PC-9 (cell line): ENCODE results near the gene MIA.

Experiments
- CTCF ChIP-seq: fragments of 200-600 bp; sonication (generic); conservative IDR thresholded peaks from 2 replicates; pipeline ENCODE4 v1.6.1; 2017; ENCODE audit warnings: mixed run types, antibody characterized with exemption, mild to moderate bottlenecking, moderate library complexity
- EZH2 ChIP-seq: fragments of 200-600 bp; sonication (generic); IDR thresholded peaks from 2 replicates; pipeline ENCODE4 v1.8.0; 2017; ENCODE audit warnings: antibody characterized with exemption, low read depth

DNA sequence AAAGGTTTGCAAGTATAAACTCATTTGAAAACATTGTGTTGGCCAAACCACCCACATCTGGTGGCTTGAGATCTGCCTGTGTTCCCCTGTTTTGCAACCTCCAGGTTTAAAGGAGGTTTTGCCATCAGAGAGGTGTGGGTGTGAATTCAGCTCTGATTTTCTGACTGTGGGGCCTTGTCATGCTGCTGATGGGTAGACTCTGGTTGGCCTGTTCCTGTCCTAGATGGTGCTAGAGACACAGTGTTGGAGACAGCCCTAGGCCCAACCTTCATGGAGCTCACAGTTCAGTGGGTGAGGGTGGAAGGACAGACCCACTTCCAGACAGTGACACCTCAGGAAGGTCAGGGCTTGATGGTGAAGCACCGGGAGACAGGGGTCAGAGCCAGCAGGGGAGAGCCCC lies 10.2 kb downstream of the MIA start:
- TF ChIP-seq CTCF (no peak), EZH2 (no peak)
